Measurements from ENCODE around the gene CDK14.

DNA sequence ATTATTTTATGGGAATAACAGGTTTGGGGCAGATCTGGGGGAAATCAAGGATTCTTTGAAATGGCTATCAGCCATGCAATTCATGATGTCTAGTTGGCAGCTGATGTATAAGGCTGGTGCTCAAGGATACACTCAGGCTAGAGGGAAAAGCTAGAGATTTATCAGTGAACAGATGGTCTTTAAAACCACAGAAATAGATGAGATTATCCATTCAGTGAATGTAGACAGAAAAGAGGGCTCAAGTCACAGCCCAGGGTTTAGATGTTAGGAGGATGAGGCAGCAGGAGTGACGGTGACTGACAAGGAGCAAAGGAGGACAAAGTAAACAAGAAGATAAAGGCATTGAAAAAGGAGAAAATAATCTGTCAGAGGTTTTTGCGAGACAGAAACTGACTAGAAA, 238.7 kb downstream of the CDK14 start:
- TF ChIP-seq EP300 (IDR thresholded peaks at IDR 0.05) (no peak), POLR2A (IDR thresholded peaks at IDR 0.05) (no peak)

Data from ovary (tissue), 1 donor.